PC-9 (cell line): ENCODE results near the gene SCARF2.

Source experiments
- EZH2 ChIP-seq: fragments of 200-600 bp; sonication (generic); IDR thresholded peaks from 2 replicates; pipeline ENCODE4 v1.8.0; 2017; ENCODE audit warnings: antibody characterized with exemption, low read depth
- TF ChIP-seq, protein P1 (sequence below): fragments of 200-600 bp; sonication (generic); conservative IDR thresholded peaks from 2 replicates; pipeline ENCODE4 v1.6.1; 2017; ENCODE audit warnings: mixed run types, antibody characterized with exemption, mild to moderate bottlenecking, moderate library complexity

DNA sequence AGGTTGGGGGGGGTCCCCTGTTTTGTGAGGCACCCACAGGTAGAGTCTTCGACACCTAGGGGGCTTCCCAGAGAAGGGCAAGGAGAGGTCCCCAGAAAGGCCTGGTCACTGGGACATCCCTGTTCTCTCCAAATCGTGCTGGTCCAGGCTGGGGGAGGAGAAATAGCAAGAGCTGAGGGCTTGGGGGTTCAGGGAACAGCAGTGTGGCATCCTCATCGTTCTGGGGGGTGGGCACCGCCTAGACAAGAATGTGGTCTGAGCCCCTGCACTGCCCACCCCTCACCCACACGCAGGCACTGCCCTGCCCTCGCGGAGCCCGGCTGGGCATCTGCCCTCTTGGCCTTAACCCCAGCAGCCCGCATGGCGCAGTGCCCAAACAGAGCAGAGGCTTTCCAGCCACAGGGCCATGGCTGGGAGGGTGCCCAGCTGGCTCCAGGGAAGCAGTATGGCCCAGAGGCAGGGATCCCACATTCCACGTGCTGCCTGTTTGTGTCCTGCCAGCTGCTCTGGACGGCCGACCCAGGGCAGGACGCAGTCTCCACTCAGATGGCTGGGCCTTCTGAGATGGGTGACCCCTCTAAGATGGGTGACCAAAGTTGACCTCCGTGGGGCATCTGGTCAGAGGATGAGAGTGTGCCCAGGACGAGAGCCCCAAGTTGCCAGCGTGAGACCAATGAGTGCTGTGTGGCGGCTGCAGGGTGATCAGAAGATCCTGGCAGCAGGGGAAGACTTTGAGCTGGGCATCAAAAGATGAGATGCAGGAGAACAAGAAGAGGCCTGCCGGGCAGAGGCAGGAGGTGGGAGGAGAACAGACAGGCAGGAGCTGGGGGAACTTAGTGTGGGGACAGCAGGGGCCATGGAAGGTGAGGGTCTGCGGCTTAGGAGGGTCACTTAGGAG, 14.4 kb downstream of the SCARF2 start:
- TF ChIP-seq, protein P1, sequence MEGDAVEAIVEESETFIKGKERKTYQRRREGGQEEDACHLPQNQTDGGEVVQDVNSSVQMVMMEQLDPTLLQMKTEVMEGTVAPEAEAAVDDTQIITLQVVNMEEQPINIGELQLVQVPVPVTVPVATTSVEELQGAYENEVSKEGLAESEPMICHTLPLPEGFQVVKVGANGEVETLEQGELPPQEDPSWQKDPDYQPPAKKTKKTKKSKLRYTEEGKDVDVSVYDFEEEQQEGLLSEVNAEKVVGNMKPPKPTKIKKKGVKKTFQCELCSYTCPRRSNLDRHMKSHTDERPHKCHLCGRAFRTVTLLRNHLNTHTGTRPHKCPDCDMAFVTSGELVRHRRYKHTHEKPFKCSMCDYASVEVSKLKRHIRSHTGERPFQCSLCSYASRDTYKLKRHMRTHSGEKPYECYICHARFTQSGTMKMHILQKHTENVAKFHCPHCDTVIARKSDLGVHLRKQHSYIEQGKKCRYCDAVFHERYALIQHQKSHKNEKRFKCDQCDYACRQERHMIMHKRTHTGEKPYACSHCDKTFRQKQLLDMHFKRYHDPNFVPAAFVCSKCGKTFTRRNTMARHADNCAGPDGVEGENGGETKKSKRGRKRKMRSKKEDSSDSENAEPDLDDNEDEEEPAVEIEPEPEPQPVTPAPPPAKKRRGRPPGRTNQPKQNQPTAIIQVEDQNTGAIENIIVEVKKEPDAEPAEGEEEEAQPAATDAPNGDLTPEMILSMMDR = no peak
- no peak for TF ChIP-seq EZH2
